H1 (cell line): Measurements from ENCODE around the gene ZSCAN12.

Source experiments
- BRCA1 ChIP-seq: IDR thresholded peaks from 2 replicates; pipeline ENCODE4 v1.6.1; 2012; ENCODE audit warnings: low read depth, low read length, improper control_type of control experiment
- CTCF ChIP-seq, 3 experiments: IDR thresholded peaks; 1 replicate in 2 of 3; 2 replicates in 1 of 3; pipeline versions ENCODE4 v1.5.1 to v1.6.1; 2011; ENCODE audit warnings: low read length in 3 of 3, mild to moderate bottlenecking in 3 of 3, inconsistent platforms in 2 of 3, low read depth in 1 of 3, moderate library complexity in 1 of 3; ENCODE audit not compliant: insufficient read depth in 1 of 3; ENCODE audit errors: control extremely low read depth in 1 of 3
- HDAC2 ChIP-seq, 2 experiments: fragments of 300-600 bp in 1 of 2; sonication (generic) in 1 of 2; IDR thresholded peaks; 2 replicates each; pipeline ENCODE4 v1.6.1; 2011 to 2012; ENCODE audit warnings: low read depth in 2 of 2, low read length in 2 of 2, mild to moderate bottlenecking in 2 of 2, moderate library complexity in 2 of 2, borderline replicate concordance in 1 of 2, inconsistent platforms in 1 of 2
- JUN ChIP-seq: IDR thresholded peaks from 2 replicates; pipeline ENCODE4 v1.6.1; 2011; ENCODE audit warnings: low read depth, mild to moderate bottlenecking, improper control_type of control experiment, low read length
- NRF1 ChIP-seq: IDR thresholded peaks from 2 replicates; pipeline ENCODE4 v1.6.1; 2011; ENCODE audit warnings: mild to moderate bottlenecking, low read depth, low read length, improper control_type of control experiment
- POLR2A ChIP-seq, 2 experiments: IDR thresholded peaks; 1 replicate in 1 of 2; 2 replicates in 1 of 2; pipeline ENCODE4 v1.6.1; 2011; ENCODE audit warnings: low read depth in 2 of 2, low read length in 2 of 2, mild to moderate bottlenecking in 2 of 2; ENCODE audit errors: control extremely low read depth in 1 of 2
- POLR2AphosphoS5 ChIP-seq: IDR thresholded peaks from 2 replicates; pipeline ENCODE4 v1.6.1; 2011; ENCODE audit warnings: low read depth, low read length
- POU5F1 ChIP-seq: IDR thresholded peaks from 2 replicates; pipeline ENCODE4 v1.6.1; 2011; ENCODE audit warnings: low read depth, mild to moderate bottlenecking, low read length, moderate library complexity
- RFX5 ChIP-seq: IDR thresholded peaks from 2 replicates; pipeline ENCODE4 v1.6.1; 2011; ENCODE audit warnings: low read depth, low read length, improper control_type of control experiment, borderline replicate concordance
- RXRA ChIP-seq: IDR thresholded peaks from 2 replicates; pipeline ENCODE4 v1.6.1; 2011; ENCODE audit warnings: low read depth, mild to moderate bottlenecking, low read length, moderate library complexity; ENCODE audit not compliant: insufficient read depth
- SIRT6 ChIP-seq: IDR thresholded peaks from one replicate; pipeline ENCODE4 v1.7.1; 2012; ENCODE audit warnings: low read length, inconsistent platforms
- USF2 ChIP-seq: IDR thresholded peaks from 2 replicates; pipeline ENCODE4 v1.6.1; 2011; ENCODE audit warnings: low read length, improper control_type of control experiment
- ZNF274 ChIP-seq: IDR thresholded peaks from 2 replicates; pipeline ENCODE4 v1.7.0; 2012; ENCODE audit warnings: low read length, borderline replicate concordance; ENCODE audit errors: extremely low read depth

- no peak for TF ChIP-seq RFX5
- no peak for TF ChIP-seq POLR2AphosphoS5
- TF ChIP-seq JUN = no peak
- TF ChIP-seq HDAC2 (IDR thresholded peaks at IDR 0.05; ENCODE audit: borderline replicate concordance in 1 of 2, low read depth in 2 of 2, low read length in 2 of 2) = no peak
- no peak for TF ChIP-seq CTCF (IDR thresholded peaks at IDR 0.05; ENCODE audit: control extremely low read depth in 1 of 3, insufficient read depth in 1 of 3, low read depth in 1 of 3, low read length in 3 of 3)
- no peak for TF ChIP-seq POLR2A (IDR thresholded peaks at IDR 0.05; ENCODE audit: control extremely low read depth in 1 of 2, low read depth in 2 of 2, low read length in 2 of 2)
- TF ChIP-seq ZNF274 = no peak
- TF ChIP-seq USF2 = no peak
- TF ChIP-seq BRCA1 = no peak
- TF ChIP-seq RXRA = no peak
- no peak for TF ChIP-seq POU5F1
- no peak for TF ChIP-seq NRF1
- TF ChIP-seq SIRT6 = no peak
These were observed 36.9 kb upstream of the ZSCAN12 start for GRCh38 chr6:28436404-28436803.
